Neuronal stem cell (in vitro differentiated cells): ENCODE results near the gene COL5A1.
A peak's percentile ranks its signal among the peaks of the same experiment; 100 is the strongest.

Source experiments
- DNase-seq: peaks from one replicate; pipeline ENCODE4 v3.0.0-alpha.2; 2013; ENCODE audit warnings: low spot score
- H2AFZ ChIP-seq: one replicate; pipeline ENCODE4 v1.6.1; 2013; ENCODE audit warnings: mild to moderate bottlenecking, low read length, inconsistent platforms
- H2AK5ac ChIP-seq: 2 replicates; pipeline ENCODE4 v1.6.1; 2013; ENCODE audit warnings: low read depth, mild to moderate bottlenecking, inconsistent platforms, low read length, moderate library complexity, mixed read lengths
- H2BK120ac ChIP-seq: 2 replicates; pipeline ENCODE4 v1.6.1; 2013; ENCODE audit warnings: low read depth, mild to moderate bottlenecking, inconsistent platforms, low read length, moderate library complexity, mixed read lengths
- H2BK12ac ChIP-seq: one replicate; pipeline ENCODE4 v1.6.1; 2013; ENCODE audit warnings: low read length, inconsistent platforms
- H2BK15ac ChIP-seq: 2 replicates; pipeline ENCODE4 v1.6.1; 2013; ENCODE audit warnings: mild to moderate bottlenecking, low read length, inconsistent platforms, mixed read lengths
- H2BK5ac ChIP-seq: one replicate; pipeline ENCODE4 v1.6.1; 2013; ENCODE audit warnings: inconsistent platforms, mild to moderate bottlenecking, low read length, moderate library complexity
- H3K14ac ChIP-seq: one replicate; pipeline ENCODE4 v1.6.1; 2013; ENCODE audit warnings: low read length, inconsistent platforms
- H3K18ac ChIP-seq: 2 replicates; pipeline ENCODE4 v1.6.1; 2013; ENCODE audit warnings: low read length, inconsistent platforms
- H3K23ac ChIP-seq: 2 replicates; pipeline ENCODE4 v1.6.1; 2013; ENCODE audit warnings: low read depth, mild to moderate bottlenecking, mixed read lengths, low read length, inconsistent platforms; ENCODE audit not compliant: poor library complexity
- H3K27ac ChIP-seq: replicated peaks from 3 replicates; pipeline ENCODE4 v1.5.1; 2013; ENCODE audit warnings: low read length, inconsistent platforms
- H3K27me3 ChIP-seq, 3 experiments: 2 replicates each; pipeline ENCODE4 v1.6.1; 2013; ENCODE audit warnings: low read length in 3 of 3, mild to moderate bottlenecking in 2 of 3, inconsistent platforms in 1 of 3, low read depth in 1 of 3, mixed read lengths in 1 of 3, moderate library complexity in 1 of 3; ENCODE audit not compliant: control insufficient read depth in 3 of 3, insufficient read depth in 3 of 3
- H3K36me3 ChIP-seq, 2 donors: replicated peaks in 1 of 2; 2 replicates each; pipeline ENCODE4 v1.6.1; 2013; ENCODE audit warnings: low read length in 2 of 2; ENCODE audit not compliant: control insufficient read depth in 2 of 2, insufficient read depth in 2 of 2
- H3K4ac ChIP-seq: 2 replicates; pipeline ENCODE4 v1.6.1; 2013; ENCODE audit warnings: inconsistent platforms, mild to moderate bottlenecking, low read length, moderate library complexity
- H3K4me1 ChIP-seq, 2 donors: 1 replicate in 1 of 2; 2 replicates in 1 of 2; pipeline ENCODE4 v1.6.1; 2013; ENCODE audit warnings: low read length in 2 of 2, low read depth in 1 of 2; ENCODE audit not compliant: control insufficient read depth in 2 of 2, insufficient read depth in 1 of 2
- H3K4me2 ChIP-seq: one replicate; pipeline ENCODE4 v1.6.1; 2013; ENCODE audit warnings: mild to moderate bottlenecking, low read length, inconsistent platforms; ENCODE audit not compliant: insufficient read depth, poor library complexity, severe bottlenecking
- H3K4me3 ChIP-seq, 2 donors: 2 replicates each; pipeline ENCODE4 v1.5.1; 2013; ENCODE audit warnings: low read length in 2 of 2, mild to moderate bottlenecking in 2 of 2, inconsistent platforms in 1 of 2, moderate library complexity in 1 of 2
- H3K79me1 ChIP-seq: one replicate; pipeline ENCODE4 v1.6.1; 2013; ENCODE audit warnings: low read depth, mild to moderate bottlenecking, inconsistent platforms, low read length, moderate library complexity
- H3K9ac ChIP-seq: one replicate; pipeline ENCODE4 v1.6.1; 2013; ENCODE audit warnings: mild to moderate bottlenecking, low read depth, low read length, inconsistent platforms; ENCODE audit not compliant: poor library complexity
- H3K9me3 ChIP-seq, 2 donors: replicated peaks in 1 of 2; 2 replicates each; pipeline versions ENCODE3 to v1.6.1; 2013; ENCODE audit warnings: low read length in 2 of 2, mild to moderate bottlenecking in 2 of 2, inconsistent platforms in 1 of 2, low read depth in 1 of 2, mixed read lengths in 1 of 2, moderate library complexity in 1 of 2; ENCODE audit not compliant: control insufficient read depth in 2 of 2, insufficient read depth in 1 of 2
- H4K8ac ChIP-seq: one replicate; pipeline ENCODE4 v1.6.1; 2013; ENCODE audit warnings: low read depth, mild to moderate bottlenecking, inconsistent platforms, low read length, moderate library complexity
- H4K91ac ChIP-seq: one replicate; pipeline ENCODE4 v1.6.1; 2013; ENCODE audit warnings: low read length, low read depth, mild to moderate bottlenecking, inconsistent platforms; ENCODE audit not compliant: poor library complexity
- WGBS, 2 donors: extraction: QIAGEN DNeasy Blood & Tissue Kit; methylation state at CpG; one replicate each; pipeline ENCODE4 v1.1.7; 2013; ENCODE audit warnings: missing lambda C conversion rate in 2 of 2, mixed read lengths in 1 of 2; ENCODE audit not compliant: insufficient read length in 2 of 2, insufficient replicate concordance in 1 of 2; ENCODE audit errors: extremely low coverage in 2 of 2; 5-methylcytosine and 5-hydroxymethylcytosine counted together

Gene COL5A1

GRCh38 chr9:134747951-134748489 lies 106.4 kb downstream of the COL5A1 start:
- Histone ChIP-seq H3K23ac (no peak overlapping the region), H2BK15ac (no peak overlapping the region), H2BK12ac (no peak overlapping the region), H2AFZ (no peak overlapping the region), H3K4me3 (peak overlapping the region in 1 of 2 donors; percentile 69), H3K4ac (no peak overlapping the region), H4K8ac (no peak overlapping the region), H3K4me2 (no peak overlapping the region), H3K18ac (no peak overlapping the region), H3K27ac (no peak overlapping the region), H3K14ac (no peak overlapping the region), H2BK5ac (no peak overlapping the region), H2AK5ac (no peak overlapping the region), H2BK120ac (no peak overlapping the region), H3K4me1 (peaks cover 0 to 4% of the 10 kb centered on the region in 2 donors), H3K79me1 (peaks cover 8% of the 10 kb centered on the region), H3K36me3 (peaks cover 0 to 18% of the 10 kb centered on the region in 2 donors), H3K9ac (no peak overlapping the region), H4K91ac (no peak overlapping the region), H3K9me3 (peaks cover 0 to 17% of the 10 kb centered on the region in 2 donors), H3K27me3 (peaks cover 0 to 5% (median 0%) of the 10 kb centered on the region in 3 experiments)
- DNase-seq: no peak
- no CpG with 5 or more reads among the region's 1 CpG for WGBS, 2 donors

- no peak overlapping the region for H4K91ac ChIP-seq
- no peak overlapping the region for H2AK5ac ChIP-seq
- WGBS, 2 donors: no CpG with 5 or more reads among the region's 8 CpGs
- no peak overlapping the region for H3K18ac ChIP-seq
- no peak overlapping the region for H3K14ac ChIP-seq
- no peak overlapping the region for H2BK15ac ChIP-seq
- no peak overlapping the region for H4K8ac ChIP-seq
- no peak overlapping the region for H3K4me3 ChIP-seq
- no peak overlapping the region for H2BK5ac ChIP-seq
- H2AFZ ChIP-seq: no peak overlapping the region
- no peak overlapping the region for H3K4ac ChIP-seq
- peaks cover 8% of the 10 kb centered on the region for H3K79me1 ChIP-seq
- H2BK120ac ChIP-seq: no peak overlapping the region
- no peak for DNase-seq
- no peak overlapping the region for H3K23ac ChIP-seq
- no peak overlapping the region for H2BK12ac ChIP-seq
- H3K27ac ChIP-seq: no peak overlapping the region
- peaks cover 0 to 17% of the 10 kb centered on the region in 2 donors for H3K9me3 ChIP-seq
- no peak overlapping the region for H3K4me2 ChIP-seq
- peaks cover 0 to 5% (median 0%) of the 10 kb centered on the region in 3 experiments for H3K27me3 ChIP-seq
- H3K4me1 ChIP-seq: peaks cover 0 to 4% of the 10 kb centered on the region in 2 donors
- H3K36me3 ChIP-seq: peaks cover 0 to 18% of the 10 kb centered on the region in 2 donors
- no peak overlapping the region for H3K9ac ChIP-seq
Measured at GRCh38 chr9:134748591-134748990, 107.0 kb downstream of the COL5A1 start.

- peaks cover 5% of the 10 kb centered on the region for H3K79me1 ChIP-seq
- H3K36me3 ChIP-seq: peaks cover 0 to 10% of the 10 kb centered on the region in 2 donors
- WGBS, 2 donors: no CpG with 5 or more reads among the region's 21 CpGs
- H3K27ac ChIP-seq: no peak overlapping the region
- peaks cover 0 to 1% of the 10 kb centered on the region in 2 donors for H3K4me1 ChIP-seq
- no peak overlapping the region for H2BK120ac ChIP-seq
- no peak overlapping the region for H2AFZ ChIP-seq
- peaks cover 0 to 10% of the 10 kb centered on the region in 2 donors for H3K9me3 ChIP-seq
- H4K8ac ChIP-seq: no peak overlapping the region
- no peak overlapping the region for H2BK15ac ChIP-seq
- no peak overlapping the region for H3K4ac ChIP-seq
- H3K18ac ChIP-seq: peak overlapping the region; percentile 49
- no peak overlapping the region for H2AK5ac ChIP-seq
- H4K91ac ChIP-seq: no peak overlapping the region
- H3K23ac ChIP-seq: no peak overlapping the region
- H3K14ac ChIP-seq: no peak overlapping the region
- H3K9ac ChIP-seq: no peak overlapping the region
- no peak overlapping the region for H3K4me2 ChIP-seq
- no peak overlapping the region for H3K4me3 ChIP-seq
- H3K27me3 ChIP-seq: peaks cover 0 to 3% (median 0%) of the 10 kb centered on the region in 3 experiments
- no peak for DNase-seq
- H2BK12ac ChIP-seq: no peak overlapping the region
- H2BK5ac ChIP-seq: no peak overlapping the region
Measured at GRCh38 chr9:134750450-134751155, 109.0 kb downstream of the COL5A1 start.

GRCh38 chr9:134751622-134752021 lies 110.0 kb downstream of the COL5A1 start:
- WGBS, 2 donors: no CpG with 5 or more reads among the region's 5 CpGs
- Histone ChIP-seq H2AFZ (no peak overlapping the region), H3K79me1 (peaks cover 5% of the 10 kb centered on the region), H3K4me1 (peaks cover 0 to 1% of the 10 kb centered on the region in 2 donors), H2BK12ac (no peak overlapping the region), H3K18ac (no peak overlapping the region), H3K27ac (no peak overlapping the region), H2BK120ac (no peak overlapping the region), H3K9me3 (peaks cover 0 to 10% of the 10 kb centered on the region in 2 donors), H3K4ac (no peak overlapping the region), H4K8ac (no peak overlapping the region), H3K9ac (no peak overlapping the region), H2AK5ac (no peak overlapping the region), H3K4me3 (no peak overlapping the region), H3K27me3 (peaks cover 0 to 3% (median 0%) of the 10 kb centered on the region in 3 experiments), H3K14ac (no peak overlapping the region), H3K36me3 (peaks cover 0 to 10% of the 10 kb centered on the region in 2 donors), H4K91ac (no peak overlapping the region), H2BK15ac (no peak overlapping the region), H3K23ac (no peak overlapping the region), H2BK5ac (no peak overlapping the region), H3K4me2 (no peak overlapping the region)
- DNase-seq: no peak
